ENCODE data around the gene LTBP4.
"Not testable (repeated sequence)": the region's sequence is repeated elsewhere in the genome, so short reads cannot be mapped to it uniquely, and the experiment has no call there.

The LTBP4 gene

GRCh38 chr19:40624369-40625153 lies 23.4 kb downstream of the LTBP4 start:
- not testable (repeated sequence) for DNase-seq (ENCODE audit: low read depth in 3 of 3, low spot score in 1 of 3)

- no peak for DNase-seq (ENCODE audit: low read depth in 3 of 3, low spot score in 1 of 3)
Observed at GRCh38 chr19:40625406-40626120, 24.4 kb downstream of the LTBP4 start.

- no peak for DNase-seq (ENCODE audit: low read depth in 3 of 3, low spot score in 1 of 3)
Observed at GRCh38 chr19:40626918-40627317, 25.7 kb downstream of the LTBP4 start.

GRCh38 chr19:40627486-40628279 lies 26.5 kb downstream of the LTBP4 start:
- no peak for DNase-seq (ENCODE audit: low read depth in 3 of 3, low spot score in 1 of 3)

GRCh38 chr19:40629346-40629745 lies 28.2 kb downstream of the LTBP4 start:
- DNase-seq (ENCODE audit: low read depth in 3 of 3, low spot score in 1 of 3) = no peak

GRCh38 chr19:40630571-40631160 lies 29.5 kb downstream of the LTBP4 start:
- no peak for DNase-seq (ENCODE audit: low read depth in 3 of 3, low spot score in 1 of 3)

- no peak for DNase-seq (ENCODE audit: low read depth in 3 of 3, low spot score in 1 of 3)
Observed at GRCh38 chr19:40632311-40633036, 31.3 kb downstream of the LTBP4 start.

GRCh38 chr19:40633207-40633606 lies 32.0 kb downstream of the LTBP4 start:
- no peak for DNase-seq (ENCODE audit: low read depth in 3 of 3, low spot score in 1 of 3)

GRCh38 chr19:40638327-40638726 lies 37.2 kb downstream of the LTBP4 start:
- no peak for DNase-seq (ENCODE audit: low read depth in 3 of 3, low spot score in 1 of 3)

GRCh38 chr19:40639638-40639982 lies 38.4 kb downstream of the LTBP4 start:
- DNase-seq (ENCODE audit: low read depth in 3 of 3, low spot score in 1 of 3) = no peak

GRCh38 chr19:40640744-40641143 lies 39.6 kb downstream of the LTBP4 start:
- DNase-seq (ENCODE audit: low read depth in 3 of 3, low spot score in 1 of 3) = no peak

GRCh38 chr19:40641281-40641680 lies 40.1 kb downstream of the LTBP4 start:
- no peak for DNase-seq (ENCODE audit: low read depth in 3 of 3, low spot score in 1 of 3)

GRCh38 chr19:40642051-40642706 lies 41.0 kb downstream of the LTBP4 start:
- DNase-seq (ENCODE audit: low read depth in 3 of 3, low spot score in 1 of 3) = no peak

GRCh38 chr19:40642757-40643305 lies 41.7 kb downstream of the LTBP4 start:
- no peak for DNase-seq (ENCODE audit: low read depth in 3 of 3, low spot score in 1 of 3)

GRCh38 chr19:40646743-40647254 lies 45.6 kb downstream of the LTBP4 start:
- DNase-seq (ENCODE audit: low read depth in 3 of 3, low spot score in 1 of 3) = no peak

- DNase-seq (ENCODE audit: low read depth in 3 of 3, low spot score in 1 of 3) = not testable (repeated sequence)
Observed at GRCh38 chr19:40649903-40650675, 48.9 kb downstream of the LTBP4 start.

- no peak for DNase-seq (ENCODE audit: low read depth in 3 of 3, low spot score in 1 of 3)
Observed at GRCh38 chr19:40650749-40651305, 49.7 kb downstream of the LTBP4 start.

- DNase-seq (ENCODE audit: low read depth in 3 of 3, low spot score in 1 of 3) = not testable (repeated sequence)
Observed at GRCh38 chr19:40652303-40652702, 51.1 kb downstream of the LTBP4 start.

- DNase-seq (ENCODE audit: low read depth in 3 of 3, low spot score in 1 of 3) = not testable (repeated sequence)
Observed at GRCh38 chr19:40655684-40656083, 54.5 kb downstream of the LTBP4 start.

Data from stimulated activated CD4-positive, alpha-beta T cell treated with anti-CD3 and anti-CD28 coated beads, TNF-alpha, amount 100 ng/mL, for 1 hour (primary cell).